ENCODE measurements around the gene MAP1LC3B.

The MAP1LC3B gene

DNA sequence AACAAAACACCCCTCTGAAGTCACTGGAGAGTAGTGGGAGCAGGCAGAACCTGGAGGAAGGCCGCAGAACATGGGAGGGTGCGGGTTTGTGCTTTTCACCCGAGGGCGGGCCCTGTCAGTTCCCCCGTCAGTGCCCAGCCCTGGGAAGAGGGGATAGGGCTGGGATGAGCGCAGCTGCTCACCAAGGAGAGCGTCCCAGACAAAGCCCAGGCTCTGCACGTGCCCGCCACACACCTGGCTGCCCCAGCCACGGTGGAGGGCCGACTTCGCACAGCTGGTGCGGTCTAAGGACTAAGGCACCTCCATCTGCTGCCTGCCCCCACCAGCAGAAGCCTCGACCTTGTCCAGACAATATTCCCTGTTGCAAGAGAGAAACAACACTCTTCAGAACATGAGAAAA, 61.2 kb downstream of the MAP1LC3B start:
- H3K9me2 ChIP-seq (replicated peaks; ENCODE audit: control insufficient read depth, low read length) = no peaks in the 10 kb centered on the region
- no peaks in the 10 kb centered on the region for H3K4me1 ChIP-seq (ENCODE audit: control insufficient read depth, low read length)
- no peak overlapping the region for H3K27ac ChIP-seq (ENCODE audit: low read depth, low read length)
- H3F3A ChIP-seq (ENCODE audit: control insufficient read depth, insufficient read depth) = no peaks in the 10 kb centered on the region
- H3K4me3 ChIP-seq (ENCODE audit: low read length) = no peak overlapping the region
- no peaks in the 10 kb centered on the region for H3K36me3 ChIP-seq (ENCODE audit: control insufficient read depth, low read length)
- no peaks in the 10 kb centered on the region for H3K79me2 ChIP-seq (ENCODE audit: control insufficient read depth, low read length)
- H3K4me2 ChIP-seq (ENCODE audit: low read length) = no peak overlapping the region
- H3K9me3 ChIP-seq (ENCODE audit: control insufficient read depth, insufficient read depth, low read length) = no peaks in the 10 kb centered on the region
- H4K20me1 ChIP-seq (ENCODE audit: control insufficient read depth, insufficient read depth, low read depth, low read length) = no peaks in the 10 kb centered on the region
- TF ChIP-seq, protein P1, sequence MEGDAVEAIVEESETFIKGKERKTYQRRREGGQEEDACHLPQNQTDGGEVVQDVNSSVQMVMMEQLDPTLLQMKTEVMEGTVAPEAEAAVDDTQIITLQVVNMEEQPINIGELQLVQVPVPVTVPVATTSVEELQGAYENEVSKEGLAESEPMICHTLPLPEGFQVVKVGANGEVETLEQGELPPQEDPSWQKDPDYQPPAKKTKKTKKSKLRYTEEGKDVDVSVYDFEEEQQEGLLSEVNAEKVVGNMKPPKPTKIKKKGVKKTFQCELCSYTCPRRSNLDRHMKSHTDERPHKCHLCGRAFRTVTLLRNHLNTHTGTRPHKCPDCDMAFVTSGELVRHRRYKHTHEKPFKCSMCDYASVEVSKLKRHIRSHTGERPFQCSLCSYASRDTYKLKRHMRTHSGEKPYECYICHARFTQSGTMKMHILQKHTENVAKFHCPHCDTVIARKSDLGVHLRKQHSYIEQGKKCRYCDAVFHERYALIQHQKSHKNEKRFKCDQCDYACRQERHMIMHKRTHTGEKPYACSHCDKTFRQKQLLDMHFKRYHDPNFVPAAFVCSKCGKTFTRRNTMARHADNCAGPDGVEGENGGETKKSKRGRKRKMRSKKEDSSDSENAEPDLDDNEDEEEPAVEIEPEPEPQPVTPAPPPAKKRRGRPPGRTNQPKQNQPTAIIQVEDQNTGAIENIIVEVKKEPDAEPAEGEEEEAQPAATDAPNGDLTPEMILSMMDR (IDR thresholded peaks at IDR 0.05; ENCODE audit: low read depth, low read length, poor library complexity, severe bottlenecking) = no peak
- no peak for TF ChIP-seq EZH2phosphoT487 (IDR thresholded peaks at IDR 0.05; ENCODE audit: borderline replicate concordance, low read length)
- H3K27me3 ChIP-seq (ENCODE audit: control insufficient read depth, low read length) = no peaks in the 10 kb centered on the region; the same call in 1 of the 2 replicates

Measured in DOHH2 (cell line).